Measurements from ENCODE around the gene CCDC71.

CCDC71 gene

DNA sequence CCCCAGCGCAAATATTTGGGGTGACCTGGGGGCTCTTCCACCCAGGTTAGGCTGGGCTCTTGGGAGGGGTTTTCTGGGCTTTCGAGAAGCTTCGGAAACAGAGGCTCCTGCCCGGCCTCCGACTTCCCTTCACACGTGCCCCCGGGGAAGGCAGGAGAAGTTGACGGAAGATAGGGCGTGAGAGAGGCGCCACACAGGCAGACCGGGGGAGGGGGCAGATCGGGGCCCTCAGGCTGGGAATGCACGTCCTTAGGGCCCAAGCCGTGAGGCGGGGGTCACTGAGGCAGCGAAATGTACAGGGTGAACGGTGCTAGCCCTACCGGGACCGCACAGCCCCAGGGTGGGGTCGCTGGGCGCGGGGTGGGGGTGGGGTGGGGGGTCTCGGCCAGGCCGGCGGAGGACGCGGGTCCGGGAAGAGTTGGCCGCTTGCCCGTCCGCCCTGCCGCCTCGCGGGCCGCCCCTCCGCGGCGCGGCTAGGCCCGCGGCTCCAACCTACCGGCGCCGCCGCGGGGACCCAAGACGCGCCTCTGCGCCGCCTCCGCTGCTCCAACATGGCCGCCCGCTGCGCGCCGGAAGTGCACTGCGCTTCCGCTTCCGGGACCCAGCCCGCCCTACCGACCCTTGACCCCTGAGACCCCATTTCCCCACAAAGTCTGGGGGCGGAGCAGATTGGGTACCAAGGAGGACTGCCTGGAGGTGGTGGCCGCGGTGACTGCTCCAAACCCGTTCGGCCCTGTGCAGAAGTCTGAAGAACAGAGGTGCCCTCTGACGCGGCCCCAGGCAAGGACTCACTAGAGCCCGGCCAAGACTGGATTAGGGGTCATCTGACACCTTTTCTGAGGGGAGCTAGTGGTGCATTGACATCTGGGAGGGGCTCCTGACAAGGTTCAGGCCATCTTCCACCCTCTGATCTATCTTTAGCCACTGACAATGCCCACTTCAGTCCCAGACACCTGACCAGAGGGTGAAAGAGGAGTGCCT lies at the start of gene CCDC71:
CCDC71 (minus strand) TSS at position 561 of the 981 bp plus-strand sequence. CDS start 2,123 bp downstream, outside the sequence.
- peak in 49 of 56 donors; percentile 11 to 80 (median 51) for DNase-seq

- no peak for DNase-seq
These were observed 47.9 kb upstream of the CCDC71 start for GRCh38 chr3:49213998-49214397.

GRCh38 chr3:49213541-49213943 lies 47.4 kb upstream of the CCDC71 start:
- no peak for DNase-seq

DNA sequence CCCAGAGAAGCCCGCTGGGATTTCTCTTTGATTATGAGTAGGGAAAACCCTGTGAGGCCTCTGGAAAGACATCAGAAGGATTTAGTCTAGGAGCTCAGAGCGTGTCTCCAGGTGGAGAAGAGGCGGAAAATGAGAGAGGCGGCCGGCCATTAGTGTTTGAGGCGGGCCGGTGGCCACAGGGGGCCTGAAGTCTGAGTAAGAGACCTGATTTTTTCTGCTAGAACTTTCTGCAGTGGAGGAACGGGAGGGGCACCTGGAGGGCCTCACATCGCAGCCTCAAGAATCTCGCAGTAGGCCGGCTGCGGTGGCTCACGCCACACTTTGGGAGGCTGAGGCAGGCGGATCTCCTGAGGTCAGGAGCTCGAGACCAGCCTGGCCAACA lies 33.8 kb upstream of the CCDC71 start:
- DNase-seq: no peak

DNA sequence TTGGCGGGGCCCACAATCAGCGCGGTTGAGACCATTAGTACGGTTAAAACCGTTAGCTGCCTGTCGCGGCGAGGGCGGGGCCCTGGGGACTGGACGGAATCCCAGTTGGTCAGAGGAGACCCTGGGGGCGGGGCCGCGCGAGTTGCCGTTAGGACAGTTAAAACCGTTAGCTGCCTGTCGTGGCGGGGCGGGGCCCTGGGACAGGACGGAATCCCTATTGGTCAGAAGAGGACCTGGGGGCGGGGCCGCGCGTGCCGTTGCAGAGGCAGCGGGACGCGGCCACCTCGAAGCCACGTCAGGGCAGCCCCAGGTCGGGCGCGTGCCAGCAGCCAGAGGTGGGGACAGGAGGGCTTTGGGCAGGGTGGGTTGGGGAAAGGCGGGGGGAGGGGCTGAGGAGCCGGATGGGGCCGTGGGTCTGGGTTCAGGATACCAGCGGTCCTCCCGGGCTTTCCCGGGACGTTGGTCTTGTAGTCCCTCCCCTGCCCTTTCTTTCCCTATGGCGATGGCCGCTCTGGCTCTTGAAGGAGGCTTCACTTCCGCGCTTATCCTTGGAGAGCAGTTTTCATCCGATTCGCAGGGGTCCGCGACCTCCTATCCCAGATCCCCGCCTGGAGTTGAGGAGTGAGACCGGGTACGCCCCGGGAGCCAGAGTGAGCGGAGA lies 33.2 kb upstream of the CCDC71 start:
- peak in 37 of 56 donors; percentile 2 to 82 (median 26) for DNase-seq

- DNase-seq: no peak
These were observed 32.6 kb upstream of the CCDC71 start for GRCh38 chr3:49198611-49199230.

GRCh38 chr3:49198161-49198560 lies 32.0 kb upstream of the CCDC71 start:
- DNase-seq: no peak

DNA sequence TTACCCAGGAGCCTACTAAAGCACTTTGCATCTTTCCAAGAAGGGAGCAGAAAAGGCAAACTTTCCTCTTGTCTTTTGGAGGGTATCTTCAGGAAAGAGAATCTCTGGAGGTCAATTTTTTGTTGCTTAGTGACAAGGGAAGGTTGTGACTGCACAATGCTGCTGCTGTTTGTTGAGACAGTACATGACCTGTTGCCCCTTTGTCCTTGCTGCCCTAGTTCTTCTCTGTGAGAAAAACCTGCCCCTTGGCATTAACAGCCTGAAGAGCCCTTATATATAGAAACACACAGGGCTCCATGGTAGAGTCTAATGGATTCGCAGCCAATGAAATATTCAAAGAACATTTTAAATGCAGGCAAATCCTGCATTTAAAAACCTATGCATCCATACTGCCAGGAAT lies 25.6 kb upstream of the CCDC71 start:
- no peak for DNase-seq

DNA sequence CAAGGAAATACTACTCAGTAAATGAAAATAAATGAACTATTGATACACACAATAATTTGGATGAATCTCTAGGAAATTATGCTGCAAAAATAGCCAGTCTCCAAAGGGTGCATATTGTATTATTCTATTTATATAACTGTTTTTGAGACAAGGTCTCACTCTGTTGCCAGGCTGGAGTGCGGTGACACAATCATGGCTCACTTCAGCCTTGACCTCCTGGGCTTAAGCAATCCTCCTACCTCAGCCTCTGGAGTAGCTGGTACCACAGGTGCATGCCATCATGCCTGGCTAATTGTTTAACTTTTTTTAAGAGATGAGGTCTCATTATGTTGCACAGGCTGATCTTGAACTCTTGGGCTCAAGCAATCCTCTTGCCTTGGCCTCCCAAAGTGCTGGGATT lies 17.7 kb upstream of the CCDC71 start:
- DNase-seq: no peak

GRCh38 chr3:49182682-49183081 lies 16.6 kb upstream of the CCDC71 start:
- DNase-seq: no peak

DNA sequence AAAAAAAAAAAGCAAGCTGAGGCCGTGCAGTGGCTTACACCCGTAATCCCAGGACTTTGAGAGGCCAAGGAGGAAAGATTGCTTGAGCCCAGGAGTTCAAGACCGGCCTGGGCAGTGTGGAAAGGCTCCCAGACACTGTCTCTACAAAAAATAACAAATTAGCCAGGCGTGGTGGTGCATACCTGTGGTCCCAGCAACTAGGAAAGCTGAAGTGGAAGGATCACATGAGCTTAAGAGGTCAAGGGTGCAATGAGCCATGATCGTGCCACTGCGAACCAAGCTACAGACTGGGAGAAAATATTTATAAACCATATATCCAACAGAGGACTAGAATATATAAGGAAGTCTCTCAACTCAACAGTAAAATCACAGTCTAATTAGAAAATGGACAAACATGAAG lies 15.2 kb upstream of the CCDC71 start:
- DNase-seq: no peak

- no peak for DNase-seq
These were observed 14.0 kb upstream of the CCDC71 start for GRCh38 chr3:49180116-49180515.

- DNase-seq: no peak
These were observed 10.9 kb upstream of the CCDC71 start for GRCh38 chr3:49177073-49177472.

GRCh38 chr3:49175530-49175929 lies 9.4 kb upstream of the CCDC71 start:
- DNase-seq: no peak

- no peak for DNase-seq
These were observed 8.4 kb upstream of the CCDC71 start for GRCh38 chr3:49174397-49174985.

- DNase-seq: peak in 2 of 56 donors; percentile 9 to 11
These were observed 7.7 kb upstream of the CCDC71 start for GRCh38 chr3:49173792-49174170.

- peak in 5 of 56 donors; percentile 2 to 17 (median 14) for DNase-seq
These were observed 7.1 kb upstream of the CCDC71 start for GRCh38 chr3:49173116-49173791.

DNA sequence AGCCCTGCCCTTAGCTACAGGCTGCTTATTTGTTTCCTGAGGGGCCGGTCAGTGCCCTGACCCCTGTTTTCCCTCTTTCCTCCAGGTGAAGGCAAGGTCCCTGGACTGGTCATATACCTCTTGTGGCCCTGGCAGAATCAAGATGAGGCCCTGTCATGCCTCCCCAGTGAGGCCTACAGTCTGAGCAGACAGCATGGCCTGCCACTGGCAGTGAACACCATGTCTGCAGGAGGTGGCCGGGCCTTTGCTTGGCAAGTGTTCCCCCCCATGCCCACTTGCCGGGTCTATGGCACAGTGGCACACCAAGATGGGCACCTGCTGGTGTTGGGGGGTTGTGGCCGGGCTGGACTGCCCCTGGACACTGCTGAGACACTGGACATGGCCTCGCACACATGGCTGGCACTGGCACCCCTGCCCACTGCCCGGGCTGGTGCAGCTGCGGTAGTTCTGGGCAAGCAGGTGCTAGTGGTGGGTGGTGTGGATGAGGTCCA lies 6.5 kb upstream of the CCDC71 start:
- DNase-seq: no peak

GRCh38 chr3:49171775-49172500 lies 5.8 kb upstream of the CCDC71 start:
- DNase-seq: no peak

DNA sequence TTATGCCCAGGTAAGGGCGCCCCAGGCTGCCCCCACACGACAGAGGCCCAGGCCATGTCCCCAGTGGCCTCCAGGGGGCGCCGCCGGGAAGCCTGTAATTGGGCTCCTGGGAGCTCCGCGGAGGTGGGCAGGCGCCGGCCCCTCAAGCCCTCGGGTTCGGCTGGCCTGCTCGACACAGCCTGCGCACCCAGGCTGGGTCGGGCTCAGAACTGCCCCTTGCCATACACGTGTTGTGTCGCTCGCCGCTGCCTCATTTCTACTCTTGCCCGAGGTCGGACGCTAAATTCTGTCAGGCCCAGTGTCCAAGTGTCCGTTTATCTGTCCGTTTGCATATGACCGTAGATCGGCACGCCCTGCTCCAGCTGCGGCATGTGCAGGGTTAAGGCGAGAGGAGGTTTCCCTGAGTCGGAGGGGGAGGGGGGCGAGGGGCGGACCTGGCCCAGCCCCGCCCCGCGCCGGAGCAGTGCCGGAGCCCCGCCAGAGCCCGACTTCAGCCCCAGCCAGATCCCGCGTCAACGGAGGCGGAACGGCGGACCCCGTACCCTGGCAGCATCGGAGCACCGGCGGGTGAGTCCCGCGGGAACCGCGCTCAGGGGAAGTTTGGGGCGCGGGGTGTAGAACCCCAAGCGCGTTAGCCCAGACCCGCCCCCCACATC lies 5.1 kb upstream of the CCDC71 start, which contains the start of gene KLHDC8B:
KLHDC8B (plus strand) TSS at position 480 of the 656 bp plus-strand sequence. CDS start 1,172 bp downstream, outside the sequence.
- peak in 48 of 56 donors; percentile 18 to 84 (median 58) for DNase-seq

All from nucleus accumbens (tissue), 56 donors.